ENCODE data around the gene ZNF518B. TPM values are rescaled to one million over a fixed set of nuclear protein-coding genes. Genes with fewer than 3 reads are reported as not detected.

ZNF518B gene
- total RNA-seq, 1 experiment from 2014 or later = 11.5 TPM

DNA sequence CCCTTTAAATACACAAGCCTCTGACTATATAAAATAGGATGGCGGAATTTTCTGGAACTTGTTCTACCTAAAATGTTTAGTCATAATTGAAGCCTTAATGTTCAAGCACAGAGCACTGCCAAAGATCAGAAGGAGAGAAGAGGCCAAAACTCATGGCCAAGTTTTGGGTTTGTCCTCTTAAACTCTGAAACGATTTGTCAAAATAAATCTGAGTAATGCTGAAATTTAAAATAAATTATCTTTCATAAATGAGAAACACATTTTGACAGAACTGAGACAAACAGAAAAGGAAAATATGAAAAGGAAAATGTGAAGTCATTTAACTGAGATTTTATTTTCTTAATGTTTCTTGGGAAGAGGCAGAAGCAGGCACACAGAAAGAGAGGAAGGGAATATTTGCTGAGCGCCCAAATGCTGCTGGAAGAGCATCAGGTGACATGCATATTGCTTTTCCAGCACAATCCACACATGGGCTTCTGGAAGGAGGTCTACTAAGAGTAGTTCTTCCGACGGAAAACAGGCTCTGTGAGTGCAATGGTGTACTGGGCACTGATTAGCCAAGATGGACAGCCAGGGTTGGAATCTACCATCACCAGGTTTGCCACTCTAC is 47.4 kb upstream of the ZNF518B start:
- Mint-ChIP-seq H3K4me1 (peaks cover 10 to 14% of the 10 kb centered on the region in 2 experiments), H3K9me3 (peaks cover 0 to 4% of the 10 kb centered on the region in 2 experiments; a peak in 1 of 5 replicates), H3K4me3 (no peak overlapping the region), H3K27me3 (ENCODE audit: low read depth) (peaks cover 27% of the 10 kb centered on the region), H3K36me3 (ENCODE audit: insufficient read depth in 1 of 3, low read depth in 3 of 3) (no peaks in the 10 kb centered on the region), H3K27ac (no peak overlapping the region)
- DNase-seq = no peak
- H2BK20ac ChIP-seq (ENCODE audit: low read depth, low read length, poor library complexity, severe bottlenecking) = no peak overlapping the region
- no peaks in the 10 kb centered on the region for H3K27me3 ChIP-seq (ENCODE audit: insufficient read depth, low read length)
- H3K79me2 ChIP-seq (ENCODE audit: insufficient read depth, low read length) = no peaks in the 10 kb centered on the region
- H2AFZ ChIP-seq (ENCODE audit: low read length) = no peak overlapping the region
- H2BK5ac ChIP-seq (ENCODE audit: insufficient read length, low read length) = no peak overlapping the region
- H3K23me2 ChIP-seq (ENCODE audit: insufficient read length, low read depth, low read length, poor library complexity, severe bottlenecking) = no peaks in the 10 kb centered on the region
- H3K56ac ChIP-seq (ENCODE audit: insufficient read length, low read depth, low read length) = no peak overlapping the region
- no peak overlapping the region for H4K91ac ChIP-seq (ENCODE audit: insufficient read length, low read depth, low read length)
- H3T11ph ChIP-seq (ENCODE audit: low read length) = no peak overlapping the region
- H3K4ac ChIP-seq (ENCODE audit: low read depth, low read length) = no peak overlapping the region
- H3K4me2 ChIP-seq (ENCODE audit: insufficient read depth, insufficient read length, low read length) = no peak overlapping the region
- H3K4me1 ChIP-seq (ENCODE audit: insufficient read depth, low read length) = peaks cover 3% of the 10 kb centered on the region; the same call in 1 of the 2 replicates
- H3K9ac ChIP-seq (ENCODE audit: extremely low read depth, insufficient read length, low read length) = no peak overlapping the region
- no peak overlapping the region for H2BK120ac ChIP-seq (ENCODE audit: low read depth, low read length, poor library complexity, severe bottlenecking)
- no peak overlapping the region for H3K27ac ChIP-seq (ENCODE audit: insufficient read length, low read depth, low read length)
- H2BK15ac ChIP-seq (ENCODE audit: low read depth, low read length) = no peak overlapping the region
- H3K18ac ChIP-seq (ENCODE audit: insufficient read length, low read depth, low read length) = no peak overlapping the region
- no peak overlapping the region for H3K14ac ChIP-seq (ENCODE audit: insufficient read depth, low read length)
- H4K20me1 ChIP-seq (ENCODE audit: control insufficient read depth, insufficient read depth, insufficient read length) = no peaks in the 10 kb centered on the region
- no peak overlapping the region for H3K23ac ChIP-seq (ENCODE audit: insufficient read length, low read depth, low read length)
- H2BK12ac ChIP-seq (ENCODE audit: insufficient read length, low read depth, low read length) = no peak overlapping the region
- no CpG with 5 or more reads among the region's 5 CpGs for WGBS (ENCODE audit: extremely low coverage, insufficient read length, low lambda C conversion rate)
- no peaks in the 10 kb centered on the region for H3K79me1 ChIP-seq (ENCODE audit: insufficient read depth, low read depth, low read length, poor library complexity, severe bottlenecking)
- H3K9me3 ChIP-seq (ENCODE audit: control insufficient read depth, low read depth, low read length) = no peaks in the 10 kb centered on the region
- TF ChIP-seq CTCF (conservative IDR thresholded peaks at IDR 0.05) = no peak
- no peak overlapping the region for H4K8ac ChIP-seq (replicated peaks; ENCODE audit: insufficient read length, low read depth, low read length)
- no peak overlapping the region for H4K5ac ChIP-seq (ENCODE audit: insufficient read length, low read depth, low read length)
- no peak overlapping the region for H2AK5ac ChIP-seq (ENCODE audit: insufficient read length, low read length)

Measured in H9 (cell line).